Medulla oblongata (tissue), 1 donor: Measurements from ENCODE around the gene CD300H.

Experiments used
- DNase-seq: peaks from one replicate; pipeline ENCODE4 v3.0.0-alpha.2; 2015; ENCODE audit errors: extremely low spot score

The CD300H gene

GRCh38 chr17:74567397-74567796, at the start of gene CD300H:
CD300H (minus strand) TSS chr17:74567509.
- DNase-seq = peak; percentile 61

- no peak for DNase-seq
Measured at GRCh38 chr17:74616696-74617095, 49.4 kb upstream of the CD300H start.

- no peak for DNase-seq
Measured at GRCh38 chr17:74612046-74612445, 44.7 kb upstream of the CD300H start.

- DNase-seq = no peak
Measured at GRCh38 chr17:74610108-74610507, 42.8 kb upstream of the CD300H start.

- no peak for DNase-seq
Measured at GRCh38 chr17:74608511-74608910, 41.2 kb upstream of the CD300H start.

- DNase-seq = no peak
Measured at GRCh38 chr17:74607221-74607620, 39.9 kb upstream of the CD300H start.

GRCh38 chr17:74606050-74606449, 38.7 kb upstream of the CD300H start:
- DNase-seq = no peak

- peak; percentile 14 for DNase-seq
Measured at GRCh38 chr17:74605361-74605760, 38.1 kb upstream of the CD300H start.

GRCh38 chr17:74604761-74605160, 37.5 kb upstream of the CD300H start:
- no peak for DNase-seq

- no peak for DNase-seq
Measured at GRCh38 chr17:74604200-74604599, 36.9 kb upstream of the CD300H start.

GRCh38 chr17:74603746-74604145, 36.4 kb upstream of the CD300H start:
- DNase-seq = no peak

GRCh38 chr17:74603037-74603635, 35.8 kb upstream of the CD300H start:
- peak; percentile 55 for DNase-seq

- peak; percentile 54 for DNase-seq
Measured at GRCh38 chr17:74601944-74602572, 34.7 kb upstream of the CD300H start.

GRCh38 chr17:74599448-74599939, 32.2 kb upstream of the CD300H start:
- DNase-seq = peak; percentile 59

- DNase-seq = peak; percentile 29
Measured at GRCh38 chr17:74599023-74599399, 31.7 kb upstream of the CD300H start.

- DNase-seq = no peak
Measured at GRCh38 chr17:74598346-74599022, 31.2 kb upstream of the CD300H start.

GRCh38 chr17:74597069-74597790, 29.9 kb upstream of the CD300H start:
- no peak for DNase-seq

- DNase-seq = no peak
Measured at GRCh38 chr17:74595037-74595750, 27.9 kb upstream of the CD300H start.

- DNase-seq = no peak
Measured at GRCh38 chr17:74592087-74592990, 25.0 kb upstream of the CD300H start, which contains the start of gene CD300LD. CD300LD (minus strand) TSS chr17:74592283; CDS start chr17:74592202, 81 bp downstream.

- DNase-seq = no peak
Measured at GRCh38 chr17:74591503-74591902, 24.2 kb upstream of the CD300H start.
